NCI-H2029 (cell line): Measurements from ENCODE around the gene YPEL2.

Experiments
- DNase-seq: peaks from one replicate; lab custom pipeline; 2025; lab: John Stamatoyannopoulos, UW

Gene YPEL2

GRCh38 chr17:59330053-59330942 is 1.2 kb upstream of the YPEL2 start:
- peak; percentile 43 for DNase-seq

GRCh38 chr17:59331929-59332748 is 684 bp downstream of the YPEL2 start:
- no peak for DNase-seq

GRCh38 chr17:59332749-59333377 is 1.4 kb downstream of the YPEL2 start:
- DNase-seq = no peak

DNA sequence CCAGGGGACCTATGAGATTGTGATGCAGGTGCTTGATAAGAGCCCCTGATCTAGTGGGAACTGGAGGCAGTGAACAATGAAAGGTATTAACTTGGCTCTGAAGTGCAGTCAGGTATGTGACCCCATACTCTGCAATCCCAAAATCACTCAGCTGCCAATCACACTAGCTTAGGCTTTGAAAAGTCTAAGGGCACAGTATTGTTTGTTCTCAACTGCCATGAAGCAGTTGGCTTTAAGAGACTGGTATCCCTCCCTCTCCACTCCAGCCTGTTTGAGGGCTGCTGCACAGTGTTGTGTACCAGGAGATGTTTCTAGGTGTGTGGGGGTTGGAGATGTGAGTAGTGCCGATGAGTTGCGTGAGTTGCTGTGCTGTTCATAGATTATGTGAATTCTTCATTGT is 2.4 kb downstream of the YPEL2 start:
- no peak for DNase-seq

DNA sequence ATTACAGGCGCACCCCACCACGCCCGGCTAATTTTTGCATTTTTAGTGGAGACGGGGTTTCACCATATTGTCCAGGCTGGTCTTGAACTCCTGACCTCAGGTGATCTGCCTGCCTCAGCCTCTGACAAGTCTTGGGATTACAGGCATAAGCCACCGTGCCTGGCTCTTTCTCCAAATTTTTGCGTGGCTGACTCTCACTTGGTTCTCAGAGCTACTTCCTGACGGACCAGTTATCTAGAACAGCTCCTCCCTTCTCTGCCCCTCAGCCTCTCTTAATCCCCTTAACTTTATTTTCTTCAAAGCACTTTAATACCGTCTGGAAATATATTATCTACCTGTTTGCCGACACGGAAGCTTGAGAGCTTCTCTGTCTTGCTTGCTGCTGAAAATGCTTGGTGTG is 4.2 kb downstream of the YPEL2 start:
- DNase-seq = no peak

- no peak for DNase-seq
Observed at GRCh38 chr17:59337741-59338299, 6.4 kb downstream of the YPEL2 start.

GRCh38 chr17:59338498-59338897 is 7.0 kb downstream of the YPEL2 start:
- no peak for DNase-seq

- no peak for DNase-seq
Observed at GRCh38 chr17:59341922-59342321, 10.5 kb downstream of the YPEL2 start.

DNA sequence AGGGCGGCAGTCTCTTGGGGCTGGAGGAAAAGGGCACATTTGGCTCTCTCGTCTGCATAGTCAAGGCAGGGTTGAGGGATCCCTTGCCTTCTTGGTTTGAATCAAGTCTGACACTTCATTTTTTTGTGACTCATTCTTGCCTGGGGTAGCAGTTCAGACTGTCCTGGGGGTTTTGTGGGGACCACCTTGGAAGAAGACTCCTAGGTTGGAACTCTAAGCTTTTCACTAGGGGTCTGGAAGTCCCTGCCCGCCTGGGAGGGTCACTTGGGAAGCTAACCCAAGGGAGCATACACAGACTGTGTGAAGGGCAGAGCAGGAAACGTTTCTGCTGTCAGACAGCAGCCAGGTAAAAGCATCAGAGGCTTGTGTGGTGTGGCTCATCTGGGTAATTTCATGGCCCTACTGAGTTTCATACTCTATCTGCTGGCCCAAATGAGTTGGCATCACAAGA is 11.3 kb downstream of the YPEL2 start:
- no peak for DNase-seq

GRCh38 chr17:59345476-59345875 is 14.0 kb downstream of the YPEL2 start:
- DNase-seq = no peak

GRCh38 chr17:59346341-59346740 is 14.9 kb downstream of the YPEL2 start:
- no peak for DNase-seq

DNA sequence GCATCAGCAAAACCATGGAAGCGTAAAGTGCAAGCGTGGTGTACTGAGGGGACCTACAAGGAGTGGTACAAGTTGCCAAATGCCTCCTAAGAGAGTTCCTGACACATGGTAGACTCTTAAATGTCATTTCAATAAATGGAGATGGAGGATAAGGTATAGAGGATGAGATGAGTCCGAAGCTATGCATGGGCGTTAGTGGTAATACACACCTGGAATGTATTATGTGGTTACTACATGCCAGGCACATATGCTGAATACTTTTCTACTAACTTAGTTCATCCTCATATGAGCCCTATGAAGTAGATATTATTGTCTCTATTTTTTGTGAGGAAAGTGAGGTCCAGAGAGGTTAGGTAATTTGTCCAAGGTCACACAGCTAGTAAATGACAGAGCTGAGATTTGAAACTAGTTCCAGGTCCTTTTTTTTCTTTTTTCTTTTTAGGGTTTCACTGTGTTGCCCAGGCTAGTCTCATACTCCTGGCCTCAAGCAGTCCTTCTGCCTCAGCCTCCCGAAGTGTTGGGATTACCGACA is 15.5 kb downstream of the YPEL2 start:
- DNase-seq = no peak

- no peak for DNase-seq
Observed at GRCh38 chr17:59347975-59348391, 16.5 kb downstream of the YPEL2 start.

DNA sequence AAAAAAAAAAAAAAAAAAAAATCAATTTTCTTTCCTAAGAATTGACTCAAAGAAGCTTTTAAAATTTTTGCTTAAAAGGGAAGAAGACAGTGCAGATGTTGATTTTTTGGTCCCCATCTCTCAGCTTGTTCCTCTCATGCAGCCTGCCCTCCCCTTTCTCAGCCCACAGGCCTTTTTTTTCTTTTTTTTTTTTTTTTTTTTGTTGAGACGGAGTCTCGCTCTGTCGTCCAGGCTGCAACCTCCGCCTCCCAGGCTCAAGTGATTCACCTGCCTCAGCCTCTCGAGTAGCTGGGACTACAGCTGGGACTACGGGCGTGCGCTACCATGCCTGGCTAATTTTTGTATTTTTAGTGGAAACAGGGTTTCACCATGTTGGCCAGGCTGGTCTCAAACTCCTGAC is 17.7 kb downstream of the YPEL2 start:
- DNase-seq = no peak

DNA sequence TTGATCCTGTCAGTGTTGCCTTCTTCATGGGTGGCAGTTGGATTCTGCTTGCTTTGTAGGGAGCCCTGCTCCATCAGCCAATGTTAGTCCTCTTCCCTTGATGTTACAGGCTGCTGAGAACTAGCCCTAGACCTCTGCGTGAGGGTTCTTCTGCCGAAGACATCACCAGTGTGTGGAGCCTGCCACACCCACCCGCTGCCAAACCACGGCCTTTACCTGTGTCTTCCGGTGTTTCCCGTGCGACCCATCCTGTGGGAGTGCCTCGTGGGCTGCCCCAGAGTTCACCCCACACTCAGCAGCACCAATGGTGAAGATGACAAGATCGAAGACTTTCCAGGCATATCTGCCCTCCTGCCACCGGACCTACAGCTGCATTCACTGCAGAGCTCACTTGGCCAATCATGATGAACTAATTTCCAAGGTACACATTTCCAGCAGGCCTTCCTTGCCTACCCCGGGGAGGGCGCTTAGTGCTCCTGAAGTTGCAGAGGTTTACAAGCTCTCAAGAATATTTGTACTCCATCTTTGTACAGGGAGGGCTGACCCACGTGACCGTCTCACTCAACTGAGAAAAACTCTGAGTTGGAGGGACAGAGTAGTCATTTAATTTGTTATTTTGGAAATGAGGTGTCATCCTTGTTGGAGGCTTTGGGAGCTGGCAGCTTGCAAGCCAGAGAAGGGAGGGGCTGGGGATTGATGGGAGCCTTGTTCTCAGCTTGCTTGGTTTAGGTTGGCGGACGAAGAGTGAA is 21.8 kb downstream of the YPEL2 start:
- DNase-seq = no peak

DNA sequence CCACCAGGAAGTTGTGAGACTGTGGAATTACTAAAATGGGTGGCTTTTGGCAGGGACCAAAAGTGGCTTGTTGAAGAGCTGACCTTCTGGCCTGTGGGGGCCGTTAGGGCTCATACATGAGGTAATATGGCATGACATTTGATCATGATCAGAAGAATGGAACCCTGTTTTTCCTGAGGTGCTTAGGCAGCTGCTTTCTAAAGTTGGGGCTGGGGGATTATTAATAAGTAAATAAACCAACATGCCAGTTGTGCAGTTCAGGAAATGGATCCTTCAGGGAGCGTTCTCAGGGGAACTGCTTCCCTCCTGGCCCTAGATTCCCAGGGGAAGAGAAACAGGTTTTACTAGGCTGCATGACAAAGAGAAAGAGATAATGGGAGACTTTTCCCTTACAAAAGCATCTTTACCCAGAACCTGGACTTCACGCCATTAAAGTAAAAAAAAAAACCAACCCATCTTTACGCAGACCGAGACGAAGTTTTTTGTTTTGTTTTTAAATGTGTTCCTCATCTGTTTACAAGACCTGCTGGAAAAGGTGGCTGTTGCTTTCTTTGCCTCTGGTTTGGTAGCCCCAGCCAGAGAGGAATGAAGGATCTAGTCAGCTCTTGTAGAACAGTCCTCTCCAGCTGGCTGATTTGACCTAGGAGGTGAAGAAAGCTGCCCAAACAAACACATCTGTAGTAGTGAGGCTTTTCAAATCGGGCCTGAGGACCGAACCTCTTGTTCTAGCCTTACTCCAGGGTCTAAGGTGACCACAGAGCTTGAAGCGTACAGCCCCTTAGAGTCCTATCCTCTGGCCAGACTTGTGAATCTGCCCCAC is 22.7 kb downstream of the YPEL2 start:
- DNase-seq = no peak

GRCh38 chr17:59355030-59355701 is 23.7 kb downstream of the YPEL2 start:
- no peak for DNase-seq

DNA sequence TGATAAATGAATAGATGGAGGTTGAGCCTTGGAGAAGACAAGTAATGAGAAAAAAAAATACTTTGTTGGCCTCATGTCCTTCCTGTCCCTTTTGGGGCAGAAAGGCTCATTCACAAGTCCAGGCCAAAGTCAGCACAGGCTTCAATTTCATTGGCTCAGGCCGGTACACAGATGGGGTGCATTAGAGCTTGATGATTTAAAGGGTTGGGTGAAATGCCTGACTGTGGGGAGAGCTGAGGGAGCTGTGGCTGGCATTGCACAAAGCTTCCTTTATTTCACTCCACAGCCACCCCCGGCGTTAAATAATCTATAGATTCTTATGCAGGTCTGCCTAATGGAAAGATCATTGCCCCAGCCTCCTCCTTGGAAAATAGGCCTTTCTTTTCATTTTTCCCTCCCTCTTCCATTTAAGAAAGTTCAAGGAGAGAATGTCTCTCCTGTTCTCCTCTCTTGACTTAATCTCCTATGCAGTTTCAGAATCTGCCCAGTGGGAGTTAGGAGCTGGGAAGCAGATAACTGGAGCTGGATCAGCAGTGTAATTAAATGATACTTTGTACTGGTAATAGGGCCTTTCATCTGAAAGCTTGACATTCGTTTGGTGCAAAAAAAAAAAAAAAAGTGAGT is 24.4 kb downstream of the YPEL2 start:
- no peak for DNase-seq

DNA sequence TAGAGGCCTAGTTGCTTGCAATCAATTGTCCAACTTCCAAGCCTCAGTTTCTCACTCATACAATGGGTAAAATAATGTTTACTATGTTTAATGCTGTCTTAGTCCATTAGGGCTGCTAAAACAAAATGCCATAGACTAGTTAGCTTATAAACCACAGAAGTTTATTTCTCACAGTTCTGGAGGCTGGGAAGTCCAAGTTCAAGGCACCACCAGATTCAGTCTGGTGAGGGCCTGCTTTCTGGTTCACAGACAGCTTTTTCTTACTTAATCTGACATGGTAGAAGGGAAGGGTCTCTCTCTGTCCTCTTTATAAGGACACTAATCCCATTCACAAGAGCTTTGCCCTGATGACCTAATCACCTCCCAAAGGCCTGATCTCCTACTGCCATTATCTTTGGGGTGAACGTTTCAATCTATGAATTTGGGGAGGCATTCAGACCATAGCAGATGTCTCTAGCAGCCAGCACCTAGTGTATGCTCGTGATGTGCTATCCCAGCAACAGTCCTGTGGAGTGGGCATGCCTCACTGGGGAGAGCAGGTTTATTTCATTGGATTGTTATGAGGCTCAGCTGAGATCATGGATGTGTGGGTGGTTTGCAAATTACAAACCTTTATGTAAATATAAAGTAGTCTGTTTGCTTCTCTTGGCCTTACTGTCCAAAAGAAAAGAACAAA is 25.2 kb downstream of the YPEL2 start:
- DNase-seq = no peak
